Measurements from ENCODE around the gene DGKD. TPM values are rescaled to one million over a fixed set of nuclear protein-coding genes. Genes with fewer than 3 reads are reported as not detected.

The DGKD gene
- total and polyA plus RNA-seq, 12 donors, result 6.8 to 43.8 (median 16.5) TPM

DNA sequence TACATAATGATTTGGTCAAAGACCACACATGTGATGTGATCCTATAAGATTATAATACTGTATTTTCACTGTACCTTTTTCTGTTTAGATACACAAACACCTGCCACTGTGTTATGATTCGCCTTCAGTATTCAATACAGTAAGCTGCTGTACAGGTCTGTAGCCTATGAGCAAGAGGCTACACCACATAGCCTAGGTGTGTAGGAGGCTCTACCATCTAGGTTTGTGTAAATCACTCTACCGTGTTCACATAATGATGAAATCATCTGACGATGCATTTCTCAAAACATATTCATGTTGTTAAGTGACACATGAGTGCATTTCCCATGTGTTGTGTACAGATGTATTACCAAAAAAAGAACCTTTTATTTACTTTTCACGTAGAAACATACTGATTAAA is 137.8 kb downstream of the DGKD start:
- WGBS, 4 donors, result 91 to 99% (median 96%) methylated on average over 4 of the region's 4 CpGs
- Histone ChIP-seq H3K36me3 (replicated peaks in 1 of 2) (peaks cover 0 to 49% of the 10 kb centered on the region in 2 donors), H3K4me3 (no peak overlapping the region), H3K4me1 (replicated peaks in 1 of 2) (peaks cover 12 to 30% of the 10 kb centered on the region in 2 donors), H3K27ac (no peak overlapping the region), H3K27me3 (no peaks in the 10 kb centered on the region), H3K9me3 (replicated peaks in 1 of 3) (no peaks in the 10 kb centered on the region)
- TF ChIP-seq, protein P1, sequence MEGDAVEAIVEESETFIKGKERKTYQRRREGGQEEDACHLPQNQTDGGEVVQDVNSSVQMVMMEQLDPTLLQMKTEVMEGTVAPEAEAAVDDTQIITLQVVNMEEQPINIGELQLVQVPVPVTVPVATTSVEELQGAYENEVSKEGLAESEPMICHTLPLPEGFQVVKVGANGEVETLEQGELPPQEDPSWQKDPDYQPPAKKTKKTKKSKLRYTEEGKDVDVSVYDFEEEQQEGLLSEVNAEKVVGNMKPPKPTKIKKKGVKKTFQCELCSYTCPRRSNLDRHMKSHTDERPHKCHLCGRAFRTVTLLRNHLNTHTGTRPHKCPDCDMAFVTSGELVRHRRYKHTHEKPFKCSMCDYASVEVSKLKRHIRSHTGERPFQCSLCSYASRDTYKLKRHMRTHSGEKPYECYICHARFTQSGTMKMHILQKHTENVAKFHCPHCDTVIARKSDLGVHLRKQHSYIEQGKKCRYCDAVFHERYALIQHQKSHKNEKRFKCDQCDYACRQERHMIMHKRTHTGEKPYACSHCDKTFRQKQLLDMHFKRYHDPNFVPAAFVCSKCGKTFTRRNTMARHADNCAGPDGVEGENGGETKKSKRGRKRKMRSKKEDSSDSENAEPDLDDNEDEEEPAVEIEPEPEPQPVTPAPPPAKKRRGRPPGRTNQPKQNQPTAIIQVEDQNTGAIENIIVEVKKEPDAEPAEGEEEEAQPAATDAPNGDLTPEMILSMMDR (IDR thresholded peaks at IDR 0.05), result no peak
- no peak for TF ChIP-seq POLR2A (IDR thresholded peaks at IDR 0.05)
- no peak for DNase-seq
- intact Hi-C loops (cut with DNase I), result no loop called here

DNA sequence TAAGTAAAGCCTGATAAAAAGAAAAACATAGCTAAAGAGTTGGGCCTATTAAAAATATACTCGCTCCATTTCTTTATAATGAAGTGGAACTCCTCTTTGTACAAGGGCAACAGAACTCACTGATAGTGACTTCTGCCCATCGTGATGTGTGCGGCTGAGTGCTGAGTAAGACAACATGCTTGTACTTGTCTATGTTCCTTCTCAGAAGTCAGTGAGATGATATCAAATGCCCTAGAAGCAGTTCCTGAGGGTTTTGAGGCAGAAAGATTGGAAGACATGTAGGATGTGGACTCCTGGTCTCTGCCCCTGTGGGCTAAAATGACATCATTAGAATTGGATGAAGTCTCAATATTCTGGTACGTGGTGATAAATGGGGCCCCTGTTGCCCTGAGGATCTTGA is 138.5 kb downstream of the DGKD start:
- H3K9me3 ChIP-seq (replicated peaks in 1 of 3), result no peaks in the 10 kb centered on the region
- no peak overlapping the region for H3K4me3 ChIP-seq
- no peak for DNase-seq
- H3K27me3 ChIP-seq, result no peaks in the 10 kb centered on the region
- H3K4me1 ChIP-seq (replicated peaks in 1 of 2), result peaks cover 12 to 24% of the 10 kb centered on the region in 2 donors
- no peak overlapping the region for H3K27ac ChIP-seq
- no peak for TF ChIP-seq POLR2A (IDR thresholded peaks at IDR 0.05)
- TF ChIP-seq, protein P1 (IDR thresholded peaks at IDR 0.05), result no peak
- 93 to 99% (median 98%) methylated on average over 4 of the region's 4 CpGs for WGBS, 4 donors
- peaks cover 0 to 54% of the 10 kb centered on the region in 2 donors for H3K36me3 ChIP-seq (replicated peaks in 1 of 2)
- intact Hi-C loops (cut with DNase I), result no loop called here

GRCh38 chr2:233495503-233496496 is 141.5 kb downstream of the DGKD start:
- Histone ChIP-seq H3K36me3 (replicated peaks in 1 of 2) (peaks cover 0 to 64% of the 10 kb centered on the region in 2 donors), H3K4me1 (replicated peaks in 1 of 2) (no peaks in the 10 kb centered on the region), H3K4me3 (no peak overlapping the region), H3K27ac (no peak overlapping the region), H3K9me3 (replicated peaks in 1 of 3) (no peaks in the 10 kb centered on the region), H3K27me3 (no peaks in the 10 kb centered on the region)
- intact Hi-C loops (cut with DNase I), result no loop called here
- 90 to 95% (median 91%) methylated on average over 10 of the region's 10 CpGs for WGBS, 4 donors
- no peak for DNase-seq
- TF ChIP-seq, protein P1 (IDR thresholded peaks at IDR 0.05), result no peak
- TF ChIP-seq POLR2A (IDR thresholded peaks at IDR 0.05), result no peak

DNA sequence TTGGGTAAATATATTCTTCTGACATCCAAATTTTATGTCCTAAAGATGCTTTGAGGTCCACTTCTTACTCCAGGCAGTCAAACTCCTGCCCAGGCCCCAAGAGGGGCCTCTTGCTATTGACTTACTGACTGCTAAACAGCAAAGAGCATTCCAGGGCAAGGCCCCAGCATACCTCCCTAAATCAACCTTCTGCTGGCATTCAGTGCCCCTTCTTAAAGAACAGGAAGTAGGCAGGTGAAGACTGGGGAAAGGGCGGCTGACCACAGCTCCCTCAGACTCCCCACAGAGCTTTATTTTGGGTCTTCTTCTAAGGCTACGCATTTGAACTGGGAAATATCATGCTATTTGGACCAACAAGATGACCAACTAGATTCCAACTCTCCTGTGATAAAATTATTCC is 143.4 kb downstream of the DGKD start:
- Histone ChIP-seq H3K27me3 (no peaks in the 10 kb centered on the region), H3K36me3 (replicated peaks in 1 of 2) (peaks cover 0 to 48% of the 10 kb centered on the region in 2 donors), H3K4me3 (no peak overlapping the region), H3K9me3 (replicated peaks in 1 of 3) (no peaks in the 10 kb centered on the region), H3K4me1 (replicated peaks in 1 of 2) (no peaks in the 10 kb centered on the region), H3K27ac (no peak overlapping the region)
- WGBS, 4 donors, result 83 to 98% (median 95%) methylated on average over 2 of the region's 2 CpGs
- TF ChIP-seq POLR2A (IDR thresholded peaks at IDR 0.05), result no peak
- TF ChIP-seq, protein P1 (IDR thresholded peaks at IDR 0.05), result no peak
- intact Hi-C loops (cut with DNase I), result no loop called here
- no peak for DNase-seq
